Astrocyte of the cerebellum (primary cell): ENCODE measurements around the gene PRPSAP2.
"Not testable (repeated sequence)": the region's sequence is repeated elsewhere in the genome, so short reads cannot be mapped to it uniquely, and the experiment has no call there.

Source experiments
- DNase-seq: peaks from one replicate; pipeline ENCODE4 v3.0.0-alpha.2; 2011; ENCODE audit warnings: low read depth
- H3K4me3 ChIP-seq: 2 replicates; pipeline ENCODE4 v1.5.1; 2011; ENCODE audit warnings: mild to moderate bottlenecking, low read depth, low read length, moderate library complexity
- CTCF ChIP-seq: IDR thresholded peaks from 2 replicates; pipeline ENCODE4 v1.5.1; 2012; ENCODE audit warnings: low read length, low read depth, moderate library complexity, mild to moderate bottlenecking; ENCODE audit errors: missing control alignments
- in situ Hi-C: cut with HindIII; loops from 2 replicates; pipeline ENCODE4 v1.10.0; 2017; ENCODE audit warnings: low sequenced_read_pairs

The PRPSAP2 gene

GRCh38 chr17:18860161-18860972 lies 2.4 kb downstream of the PRPSAP2 start:
- no peak overlapping the region for H3K4me3 ChIP-seq
- in situ Hi-C loops: no loop called here
- TF ChIP-seq CTCF: no peak
- DNase-seq: no peak

- no peak for DNase-seq
- no peak for TF ChIP-seq CTCF
- no peak overlapping the region for H3K4me3 ChIP-seq
- in situ Hi-C loops: no loop called here
Observed at GRCh38 chr17:18862011-18862410, 4.1 kb downstream of the PRPSAP2 start.

- in situ Hi-C loops, H3K4me3 ChIP-seq, DNase-seq: not testable (repeated sequence)
Observed at GRCh38 chr17:18864996-18865395, 7.1 kb downstream of the PRPSAP2 start.

GRCh38 chr17:18866866-18867813 lies 9.2 kb downstream of the PRPSAP2 start:
- no peak overlapping the region for H3K4me3 ChIP-seq
- DNase-seq: no peak
- in situ Hi-C loops: no loop called here
- TF ChIP-seq CTCF: no peak

- no peak for TF ChIP-seq CTCF
- no peak for DNase-seq
- no peak overlapping the region for H3K4me3 ChIP-seq
- in situ Hi-C loops: no loop called here
Observed at GRCh38 chr17:18877104-18877645, 19.2 kb downstream of the PRPSAP2 start.

GRCh38 chr17:18888766-18889290 lies 30.9 kb downstream of the PRPSAP2 start:
- in situ Hi-C loops: no loop called here
- no peak for TF ChIP-seq CTCF
- no peak overlapping the region for H3K4me3 ChIP-seq
- no peak for DNase-seq
